Activated naive CD4-positive, alpha-beta T cell treated with anti-CD3 and anti-CD28 coated beads for 36 hours (primary cell): ENCODE results near the gene SHD. TPM values are rescaled to one million over a fixed set of nuclear protein-coding genes. Genes with fewer than 3 reads are reported as not detected.
"Not testable (repeated sequence)": the region's sequence is repeated elsewhere in the genome, so short reads cannot be mapped to it uniquely, and the experiment has no call there.

Experiments
- CTCF ChIA-PET: fragments of 350-600 bp; sonication (Branson Sonifier 250); formaldehyde crosslinking; loops from one replicate; lab custom pipeline; 2021; ENCODE audit warnings: antibody characterized with exemption; lab: Charles Lee
- DNase-seq: peaks from one replicate; pipeline ENCODE4 v3.0.0-alpha.2; 2020
- H3K27ac Mint-ChIP-seq: one replicate; pipeline ENCODE4 v1.8.0; 2021; ENCODE audit warnings: mild to moderate bottlenecking, mixed read lengths
- H3K27me3 Mint-ChIP-seq: one replicate; pipeline ENCODE4 v1.8.0; 2021; ENCODE audit warnings: low read depth, mixed read lengths
- H3K36me3 Mint-ChIP-seq: one replicate; pipeline ENCODE4 v1.8.0; 2021; ENCODE audit warnings: low read depth, mixed read lengths
- H3K4me1 Mint-ChIP-seq: one replicate; pipeline ENCODE4 v1.8.0; 2021; ENCODE audit warnings: low read depth, mixed read lengths
- H3K4me3 Mint-ChIP-seq: one replicate; pipeline ENCODE4 v1.8.0; 2021; ENCODE audit warnings: mild to moderate bottlenecking, moderate library complexity, mixed read lengths
- H3K9me3 Mint-ChIP-seq: one replicate; pipeline ENCODE4 v1.8.0; 2021; ENCODE audit warnings: mixed read lengths
- intact Hi-C: fragments of 100-400 bp; cut with micrococcal nuclease; formaldehyde crosslinking; loops from one replicate; pipeline ENCODE4 v1.15.1; 2023
- total RNA-seq, 2 experiments: library from RNA; stranded (reverse); gene quantifications; one replicate each; pipeline ENCODE4 v1.2.3, GENCODE V29; 2021

SHD gene
- total RNA-seq, 2 experiments from 2014 or later = not detected

- H3K4me1 Mint-ChIP-seq = peaks cover 22% of the 10 kb centered on the region
- DNase-seq, H3K27me3 Mint-ChIP-seq, H3K9me3 Mint-ChIP-seq: not testable (repeated sequence)
- peaks cover 22% of the 10 kb centered on the region for H3K36me3 Mint-ChIP-seq
- CTCF ChIA-PET = interaction anchor here (1.8 kb wide), 1 partner anchor 11 kb away, joined by 7 read pairs; no protein-coding TSS in a partner anchor
- peak overlapping the region; percentile 95 for H3K27ac Mint-ChIP-seq
- intact Hi-C loops = loop anchor here (2.0 to 5.0 kb wide), 2 partner anchors 211 to 259 kb away; partner anchors contain the start of genes EEF2 and UBXN6
- peak overlapping the region; percentile 15 for H3K4me3 Mint-ChIP-seq
Measured at GRCh38 chr19:4245938-4246337, 33.1 kb upstream of the SHD start.

- CTCF ChIA-PET = interaction anchor here (0.6 to 1.8 kb wide), 7 partner anchors 10 to 154 kb away, joined by 3 to 7 read pairs (median 5); partner anchors contain the start of gene MPND
- peak; percentile 100 for DNase-seq
Measured at GRCh38 chr19:4246767-4247593, 32.1 kb upstream of the SHD start, which contains the start of gene YJU2. TSS of gene YJU2 (plus strand) at chr19:4247080. CDS start at chr19:4247147, 67 bp downstream.

GRCh38 chr19:4256563-4256962 lies 22.5 kb upstream of the SHD start:
- intact Hi-C loops = no loop called here
- no peak for DNase-seq
- Mint-ChIP-seq H3K4me3 (no peak overlapping the region), H3K27me3 (no peaks in the 10 kb centered on the region), H3K27ac (no peak overlapping the region), H3K36me3 (peaks cover 46% of the 10 kb centered on the region), H3K4me1 (no peaks in the 10 kb centered on the region), H3K9me3 (peaks cover 1% of the 10 kb centered on the region)
- CTCF ChIA-PET = interaction anchor here (1.3 to 2.2 kb wide), 4 partner anchors 8 to 15 kb away, joined by 4 to 7 read pairs (median 5); partner anchors contain the start of gene YJU2

More at GRCh38 chr19:4246767-4247593, 32.1 kb upstream of the SHD start, which contains the start of gene YJU2:
- H3K9me3 Mint-ChIP-seq = peaks cover 3% of the 10 kb centered on the region
- peaks cover 25% of the 10 kb centered on the region for H3K36me3 Mint-ChIP-seq
- peaks cover 22% of the 10 kb centered on the region for H3K4me1 Mint-ChIP-seq
- no peaks in the 10 kb centered on the region for H3K27me3 Mint-ChIP-seq
- H3K27ac Mint-ChIP-seq = peak within 1 kb of the TSS; percentile 95
- peak within 1 kb of the TSS; percentile 80 for H3K4me3 Mint-ChIP-seq
- intact Hi-C loops = loop anchor here (1.0 to 5.0 kb wide), 9 partner anchors 18 to 260 kb away; partner anchors contain the start of genes EBI3, EEF2, SH3GL1 and TMIGD2

- no peaks in the 10 kb centered on the region for H3K27me3 Mint-ChIP-seq
- H3K4me1 Mint-ChIP-seq = no peaks in the 10 kb centered on the region
- peaks cover 48% of the 10 kb centered on the region for H3K36me3 Mint-ChIP-seq
- intact Hi-C loops = no loop called here
- peaks cover 1% of the 10 kb centered on the region for H3K9me3 Mint-ChIP-seq
- CTCF ChIA-PET = interaction anchor here (1.3 to 2.2 kb wide), 4 partner anchors 9 to 15 kb away, joined by 4 to 7 read pairs (median 5); partner anchors contain the start of gene YJU2
- DNase-seq = no peak
- H3K4me3 Mint-ChIP-seq = no peak overlapping the region
- H3K27ac Mint-ChIP-seq = no peak overlapping the region
Measured at GRCh38 chr19:4257025-4257424, 22.0 kb upstream of the SHD start.

- Mint-ChIP-seq H3K27ac (no peak overlapping the region), H3K4me3 (no peak overlapping the region), H3K36me3 (peaks cover 40% of the 10 kb centered on the region), H3K9me3 (peaks cover 1% of the 10 kb centered on the region), H3K27me3 (no peaks in the 10 kb centered on the region), H3K4me1 (peaks cover 1% of the 10 kb centered on the region)
- CTCF ChIA-PET = interaction anchor here (2.2 kb wide), 1 partner anchor 9 kb away, joined by 6 read pairs; no protein-coding TSS in a partner anchor
- DNase-seq = no peak
- intact Hi-C loops = no loop called here
Measured at GRCh38 chr19:4258181-4258580, 20.9 kb upstream of the SHD start.

GRCh38 chr19:4260613-4261191 lies 18.4 kb upstream of the SHD start:
- Mint-ChIP-seq H3K4me3 (no peak overlapping the region), H3K9me3 (peaks cover 1% of the 10 kb centered on the region), H3K27ac (no peak overlapping the region), H3K27me3 (no peaks in the 10 kb centered on the region), H3K4me1 (peaks cover 16% of the 10 kb centered on the region), H3K36me3 (peaks cover 34% of the 10 kb centered on the region)
- DNase-seq = no peak
- intact Hi-C loops = no loop called here
- CTCF ChIA-PET = interaction anchor here (0.7 to 0.9 kb wide), 3 partner anchors 28 to 264 kb away, joined by 3 read pairs; no protein-coding TSS in a partner anchor

- peak overlapping the region; percentile 78 for H3K27ac Mint-ChIP-seq
- DNase-seq = no peak
- intact Hi-C loops = loop anchor here (5.0 kb wide), 1 partner anchor 37 kb away; the partner anchor contains the start of genes FSD1 and TMIGD2
- H3K36me3 Mint-ChIP-seq = peaks cover 35% of the 10 kb centered on the region
- H3K4me1 Mint-ChIP-seq = peaks cover 20% of the 10 kb centered on the region
- H3K4me3 Mint-ChIP-seq = no peak overlapping the region
- no peaks in the 10 kb centered on the region for H3K9me3 Mint-ChIP-seq
- CTCF ChIA-PET = interaction anchor here (0.7 to 1.2 kb wide), 3 partner anchors 88 to 203 kb away, joined by 5 to 8 read pairs (median 5); no protein-coding TSS in a partner anchor
- no peaks in the 10 kb centered on the region for H3K27me3 Mint-ChIP-seq
Measured at GRCh38 chr19:4264812-4265211, 14.3 kb upstream of the SHD start.

GRCh38 chr19:4266253-4267000 lies 12.6 kb upstream of the SHD start:
- no peaks in the 10 kb centered on the region for H3K27me3 Mint-ChIP-seq
- no peak for DNase-seq
- H3K4me1 Mint-ChIP-seq = peaks cover 20% of the 10 kb centered on the region
- peaks cover 32% of the 10 kb centered on the region for H3K36me3 Mint-ChIP-seq
- intact Hi-C loops = loop anchor here (2.0 to 5.0 kb wide), 2 partner anchors 36 to 76 kb away; partner anchors contain the start of genes FSD1, MPND and TMIGD2
- CTCF ChIA-PET = interaction anchor here (0.5 to 3.5 kb wide), 28 partner anchors 9 to 243 kb away, joined by 3 to 53 read pairs (median 4); partner anchors contain the start of genes CHAF1A, MPND, SH3GL1 and STAP2
- H3K9me3 Mint-ChIP-seq = no peaks in the 10 kb centered on the region
- H3K4me3 Mint-ChIP-seq = no peak overlapping the region
- no peak overlapping the region for H3K27ac Mint-ChIP-seq

- Mint-ChIP-seq H3K4me1 (peaks cover 20% of the 10 kb centered on the region), H3K9me3 (no peaks in the 10 kb centered on the region), H3K27ac (no peak overlapping the region), H3K36me3 (peaks cover 35% of the 10 kb centered on the region), H3K4me3 (no peak overlapping the region), H3K27me3 (no peaks in the 10 kb centered on the region)
- peak; percentile 79 for DNase-seq
- intact Hi-C loops = loop anchor here (1.0 to 5.0 kb wide), 6 partner anchors 35 to 258 kb away; partner anchors contain the start of genes FSD1, MPND, SH3GL1 and STAP2
- CTCF ChIA-PET = interaction anchor here (0.5 to 3.5 kb wide), 30 partner anchors 8 to 502 kb away, joined by 3 to 53 read pairs (median 4); partner anchors contain the start of genes CHAF1A, SH3GL1, STAP2 and TMIGD2
Measured at GRCh38 chr19:4267101-4267900, 11.8 kb upstream of the SHD start.

GRCh38 chr19:4267901-4268815 lies 10.9 kb upstream of the SHD start:
- Mint-ChIP-seq H3K4me3 (no peak overlapping the region), H3K36me3 (peaks cover 35% of the 10 kb centered on the region), H3K27me3 (no peaks in the 10 kb centered on the region), H3K9me3 (no peaks in the 10 kb centered on the region), H3K4me1 (peaks cover 18% of the 10 kb centered on the region), H3K27ac (no peak overlapping the region)
- CTCF ChIA-PET = interaction anchor here (0.7 to 3.5 kb wide), 10 partner anchors 9 to 501 kb away, joined by 3 to 53 read pairs (median 5); no protein-coding TSS in a partner anchor
- intact Hi-C loops = loop anchor here (1.0 to 5.0 kb wide), 6 partner anchors 34 to 257 kb away; partner anchors contain the start of genes FSD1, MPND, SH3GL1 and STAP2
- DNase-seq = no peak
